Peyer's patch (tissue), 4 donors: Measurements from ENCODE around the gene LIMS2. TPM values are rescaled to one million over a fixed set of nuclear protein-coding genes. Genes with fewer than 3 reads are reported as not detected.

ENCODE experiments used
- DNase-seq, 3 donors: peaks; one replicate each; pipeline ENCODE4 v3.0.0-alpha.2; 2017 to 2019
- H3K27ac ChIP-seq, 4 donors: fragments of 200-600 bp; sonication (generic); one replicate each; pipeline ENCODE4 v1.5.1; 2016 to 2019
- H3K27me3 ChIP-seq, 2 donors: fragments of 200-600 bp; sonication (generic); one replicate each; pipeline ENCODE4 v1.5.1; 2019
- H3K36me3 ChIP-seq, 3 donors: fragments of 200-600 bp; sonication (generic); one replicate each; pipeline ENCODE4 v1.5.1; 2016 to 2019
- H3K4me1 ChIP-seq, 4 donors: fragments of 200-600 bp; sonication (generic); one replicate each; pipeline ENCODE4 v1.5.1; 2016 to 2019
- H3K4me3 ChIP-seq, 4 donors: fragments of 200-600 bp; sonication (generic); 1 replicate in 3 of 4; 2 replicates in 1 of 4; pipeline ENCODE4 v1.5.1; 2016 to 2019; ENCODE audit warnings: mild to moderate bottlenecking in 1 of 4
- H3K9me3 ChIP-seq, 4 donors: fragments of 200-600 bp; sonication (generic); one replicate each; pipeline ENCODE4 v1.5.1; 2016 to 2019; ENCODE audit warnings: mild to moderate bottlenecking in 1 of 4
- CTCF ChIP-seq, 6 experiments: fragments of 450-650 bp in 4 of 6; fragments of 200-600 bp in 2 of 6; sonication (generic) in 1 of 6; IDR thresholded peaks; one replicate each; pipeline ENCODE4 v1.5.1; 2017 to 2019; ENCODE audit warnings: antibody characterized with exemption in 6 of 6, mild to moderate bottlenecking in 3 of 6, moderate library complexity in 1 of 6
- POLR2A ChIP-seq, 2 donors: fragments of 450-650 bp; IDR thresholded peaks; one replicate each; pipeline ENCODE4 v1.5.1; 2017; ENCODE audit warnings: antibody characterized with exemption in 2 of 2, mild to moderate bottlenecking in 2 of 2, moderate library complexity in 2 of 2
- total RNA-seq, 4 donors: library from RNA; depleted of rRNA; stranded (reverse); fragments of >200 nt; gene quantifications; one replicate each; pipeline ENCODE4 v1.1.0, GENCODE V29; 2016

LIMS2 gene
- total RNA-seq, 4 donors from 2014 or later = 7.7 to 95.7 (median 21.9) TPM

GRCh38 chr2:127622561-127623387 is 52.6 kb downstream of the LIMS2 start:
- peak in 2 of 3 donors; percentile 14 to 19 for DNase-seq
- Histone ChIP-seq H3K4me3 (no peak overlapping the region), H3K27me3 (no peaks in the 10 kb centered on the region), H3K36me3 (peaks cover 0 to 71% (median 0%) of the 10 kb centered on the region in 3 donors), H3K27ac (no peak overlapping the region), H3K9me3 (no peaks in the 10 kb centered on the region), H3K4me1 (peaks cover 0 to 12% (median 2%) of the 10 kb centered on the region in 4 donors)
- TF ChIP-seq POLR2A (IDR thresholded peaks at IDR 0.05) = no peak
- no peak for TF ChIP-seq CTCF (IDR thresholded peaks at IDR 0.05)

- Histone ChIP-seq H3K9me3 (no peaks in the 10 kb centered on the region), H3K27me3 (no peaks in the 10 kb centered on the region), H3K27ac (no peak overlapping the region), H3K4me1 (peaks cover 0 to 12% (median 2%) of the 10 kb centered on the region in 4 donors), H3K4me3 (no peak overlapping the region), H3K36me3 (peaks cover 0 to 70% (median 0%) of the 10 kb centered on the region in 3 donors)
- TF ChIP-seq POLR2A (IDR thresholded peaks at IDR 0.05) (no peak), CTCF (IDR thresholded peaks at IDR 0.05) (no peak)
- peak; percentile 12 to 38 (median 36) for DNase-seq
These were observed 53.3 kb downstream of the LIMS2 start for GRCh38 chr2:127621981-127622431.

- no peaks in the 10 kb centered on the region for H3K27me3 ChIP-seq
- peak in 1 of 6 experiments; percentile 9 for TF ChIP-seq CTCF (IDR thresholded peaks at IDR 0.05)
- no peak for TF ChIP-seq POLR2A (IDR thresholded peaks at IDR 0.05)
- no peak overlapping the region for H3K4me3 ChIP-seq
- H3K4me1 ChIP-seq = peaks cover 0 to 12% (median 2%) of the 10 kb centered on the region in 4 donors
- no peaks in the 10 kb centered on the region for H3K9me3 ChIP-seq
- peaks cover 0 to 70% (median 0%) of the 10 kb centered on the region in 3 donors for H3K36me3 ChIP-seq
- peak overlapping the region in 1 of 4 donors; percentile 61 for H3K27ac ChIP-seq
- DNase-seq = peak in 2 of 3 donors; percentile 68 to 75
These were observed 54.5 kb downstream of the LIMS2 start for GRCh38 chr2:127620866-127621265.

GRCh38 chr2:127619877-127620705 is 55.2 kb downstream of the LIMS2 start:
- TF ChIP-seq POLR2A (IDR thresholded peaks at IDR 0.05) = no peak
- TF ChIP-seq CTCF (IDR thresholded peaks at IDR 0.05) = no peak
- Histone ChIP-seq H3K27me3 (no peaks in the 10 kb centered on the region), H3K27ac (peak overlapping the region in 1 of 4 donors; percentile 61), H3K9me3 (no peaks in the 10 kb centered on the region), H3K36me3 (peaks cover 0 to 63% (median 0%) of the 10 kb centered on the region in 3 donors), H3K4me3 (peak overlapping the region in 1 of 4 donors; percentile 23), H3K4me1 (peaks cover 0 to 12% (median 2%) of the 10 kb centered on the region in 4 donors)
- DNase-seq = peak; percentile 47 to 57 (median 56)

GRCh38 chr2:127619203-127619590 is 56.1 kb downstream of the LIMS2 start:
- peak; percentile 13 to 28 (median 27) for DNase-seq
- H3K27ac ChIP-seq = peak overlapping the region in 1 of 4 donors; percentile 61
- H3K9me3 ChIP-seq = no peaks in the 10 kb centered on the region
- TF ChIP-seq CTCF (IDR thresholded peaks at IDR 0.05) = no peak
- no peak for TF ChIP-seq POLR2A (IDR thresholded peaks at IDR 0.05)
- H3K4me1 ChIP-seq = peaks cover 0 to 12% (median 2%) of the 10 kb centered on the region in 4 donors
- peaks cover 0 to 61% (median 0%) of the 10 kb centered on the region in 3 donors for H3K36me3 ChIP-seq
- H3K4me3 ChIP-seq = no peak overlapping the region
- no peaks in the 10 kb centered on the region for H3K27me3 ChIP-seq
